ENCODE measurements around the gene TET1.
"Not testable (repeated sequence)": the region's sequence is repeated elsewhere in the genome, so short reads cannot be mapped to it uniquely, and the experiment has no call there.

DNA sequence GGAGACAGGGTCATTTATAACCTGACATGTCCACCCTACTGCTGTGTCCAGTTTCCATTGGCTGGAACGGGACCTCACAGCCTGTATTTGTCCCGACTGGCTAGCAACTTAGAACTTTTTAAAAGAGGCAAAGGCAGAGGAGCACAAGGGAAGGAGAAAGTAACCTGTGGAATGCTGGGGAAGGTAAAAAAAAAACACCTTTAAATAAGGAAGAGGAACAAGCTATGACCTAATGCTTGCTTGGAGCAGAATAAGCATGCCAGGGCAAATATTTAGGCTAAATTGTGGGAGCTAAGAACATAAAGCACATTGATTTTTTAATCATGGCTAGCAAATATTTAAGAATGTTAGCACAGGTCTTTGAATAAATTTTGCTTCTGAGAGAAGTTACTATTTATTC, 43.9 kb upstream of the TET1 start:
- TF ChIP-seq, protein P1, sequence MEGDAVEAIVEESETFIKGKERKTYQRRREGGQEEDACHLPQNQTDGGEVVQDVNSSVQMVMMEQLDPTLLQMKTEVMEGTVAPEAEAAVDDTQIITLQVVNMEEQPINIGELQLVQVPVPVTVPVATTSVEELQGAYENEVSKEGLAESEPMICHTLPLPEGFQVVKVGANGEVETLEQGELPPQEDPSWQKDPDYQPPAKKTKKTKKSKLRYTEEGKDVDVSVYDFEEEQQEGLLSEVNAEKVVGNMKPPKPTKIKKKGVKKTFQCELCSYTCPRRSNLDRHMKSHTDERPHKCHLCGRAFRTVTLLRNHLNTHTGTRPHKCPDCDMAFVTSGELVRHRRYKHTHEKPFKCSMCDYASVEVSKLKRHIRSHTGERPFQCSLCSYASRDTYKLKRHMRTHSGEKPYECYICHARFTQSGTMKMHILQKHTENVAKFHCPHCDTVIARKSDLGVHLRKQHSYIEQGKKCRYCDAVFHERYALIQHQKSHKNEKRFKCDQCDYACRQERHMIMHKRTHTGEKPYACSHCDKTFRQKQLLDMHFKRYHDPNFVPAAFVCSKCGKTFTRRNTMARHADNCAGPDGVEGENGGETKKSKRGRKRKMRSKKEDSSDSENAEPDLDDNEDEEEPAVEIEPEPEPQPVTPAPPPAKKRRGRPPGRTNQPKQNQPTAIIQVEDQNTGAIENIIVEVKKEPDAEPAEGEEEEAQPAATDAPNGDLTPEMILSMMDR (IDR thresholded peaks at IDR 0.05), result not testable (repeated sequence)
- TF ChIP-seq POLR2A, EP300 (IDR thresholded peaks at IDR 0.05): not testable (repeated sequence)
